HepG2 (cell line): ENCODE measurements around the gene BIRC7. TPM values are rescaled to one million over a fixed set of nuclear protein-coding genes. Genes with fewer than 3 reads are reported as not detected.

Source experiments
- ATAC-seq: fragments of 200-7000 bp; cut with Tn5 transposase; 3 replicates; pipeline ENCODE4 v1.9.1; 2020; ENCODE audit warnings: mild to moderate bottlenecking, moderate library complexity
- BruUV-seq: library from RNA; stranded (reverse); fragments of 400-500 nt; replicated peaks from 2 replicates; lab custom pipeline; 2021; lab: Mats Ljungman, UMichigan
- CTCF ChIA-PET: fragments of 300-600 bp; formaldehyde crosslinking; extraction: SDS; loops from one replicate; lab custom pipeline; 2021; ENCODE audit warnings: low total read pairs, inconsistent platforms, low intra/inter-chr PET ratio; lab: Yijun Ruan, JAX
- POLR2A ChIA-PET: fragments of 350-600 bp; sonication (Branson Sonifier 250); formaldehyde crosslinking; loops from one replicate; lab custom pipeline; 2020; ENCODE audit warnings: antibody characterized with exemption, inconsistent platforms; lab: Yijun Ruan, JAX
- DNase-seq: peaks from one replicate; pipeline ENCODE4 v3.0.0-alpha.2; 2015; ENCODE audit warnings: low spot score
- FAIRE-seq: peaks from 3 replicates; lab custom pipeline; 2011; peaks lifted over from hg19 to GRCh38; lab: Jason Lieb, UNC
- H2AFZ ChIP-seq: one replicate; pipeline ENCODE4 v1.6.1; 2011; ENCODE audit warnings: low read length, inconsistent platforms
- H3K27ac ChIP-seq: fragments of 300-600 bp; 3 replicates; pipeline ENCODE4 v1.8.0; 2011; ENCODE audit warnings: mixed run types, mild to moderate bottlenecking, mixed read lengths, low read length, inconsistent platforms; ENCODE audit not compliant: insufficient read depth; ENCODE audit errors: extremely low read length
- H3K27me3 ChIP-seq, 2 experiments: fragments of 200-600 bp in 1 of 2; 2 replicates in 1 of 2; 3 replicates in 1 of 2; pipeline versions ENCODE4 v1.6.0 to v1.8.0; 2011; ENCODE audit warnings: low read length in 2 of 2, mild to moderate bottlenecking in 2 of 2, moderate library complexity in 2 of 2, inconsistent platforms in 1 of 2; ENCODE audit not compliant: insufficient read depth in 2 of 2, control insufficient read depth in 1 of 2
- H3K36me3 ChIP-seq, 2 experiments: fragments of 200-600 bp in 1 of 2; replicated peaks in 1 of 2; 2 replicates in 1 of 2; 3 replicates in 1 of 2; pipeline versions ENCODE4 v1.5.1 to v1.8.0; 2011; ENCODE audit warnings: low read length in 2 of 2, inconsistent platforms in 1 of 2; ENCODE audit not compliant: insufficient read depth in 2 of 2, control insufficient read depth in 1 of 2
- H3K4me1 ChIP-seq: 2 replicates; pipeline ENCODE4 v1.5.1; 2012; ENCODE audit warnings: low read length, inconsistent platforms; ENCODE audit not compliant: insufficient read depth
- H3K4me2 ChIP-seq: 2 replicates; pipeline ENCODE4 v1.6.0; 2011; ENCODE audit warnings: low read depth, low read length, inconsistent platforms
- H3K4me3 ChIP-seq, 3 experiments: fragments of 200-600 bp in 1 of 3; sonication (generic), shearing (Covaris generic) in 1 of 3; replicated peaks in 1 of 3; 2 replicates each; pipeline ENCODE4 v1.5.1; 2011 to 2016; ENCODE audit warnings: low read length in 3 of 3, inconsistent platforms in 2 of 3, low read depth in 2 of 3, mild to moderate bottlenecking in 2 of 3, control low read depth in 1 of 3, mixed read lengths in 1 of 3; ENCODE audit not compliant: insufficient read depth in 1 of 3
- H3K79me2 ChIP-seq: one replicate; pipeline ENCODE4 v1.6.1; 2011; ENCODE audit warnings: low read length, inconsistent platforms; ENCODE audit not compliant: insufficient read depth
- H3K9ac ChIP-seq: 2 replicates; pipeline ENCODE4 v1.6.0; 2011; ENCODE audit warnings: mild to moderate bottlenecking, low read depth, low read length, inconsistent platforms; ENCODE audit not compliant: insufficient read depth
- H3K9me3 ChIP-seq: 2 replicates; pipeline ENCODE4 v1.5.1; 2012; ENCODE audit warnings: mild to moderate bottlenecking, low read length
- H4K20me1 ChIP-seq: 2 replicates; pipeline ENCODE4 v1.6.0; 2011; ENCODE audit warnings: inconsistent platforms, mild to moderate bottlenecking, low read length, moderate library complexity; ENCODE audit not compliant: insufficient read depth
- ASH2L ChIP-seq: fragments of 300-600, 200-600 bp; sonication (generic); IDR thresholded peaks from 2 replicates; pipeline ENCODE4 v1.7.0; 2017; ENCODE audit warnings: low read depth, mild to moderate bottlenecking, moderate library complexity, mixed read lengths, low read length; ENCODE audit not compliant: insufficient read length
- BHLHE40 ChIP-seq: IDR thresholded peaks from 2 replicates; pipeline ENCODE4 v1.6.1; 2011; ENCODE audit warnings: low read length, improper control_type of control experiment
- MTF2 ChIP-seq: sonication (generic); formaldehyde crosslinking; IDR thresholded peaks from 2 replicates; pipeline ENCODE4 v1.5.0; 2020; ENCODE audit warnings: missing genetic modification reagents, borderline replicate concordance
- WGBS: methylation state at CpG from one replicate; pipeline ENCODE4 v1.1.6; 2017; ENCODE audit warnings: low lambda C conversion rate; 5-methylcytosine and 5-hydroxymethylcytosine counted together
- in situ Hi-C: cut with HindIII; loops from 2 replicates; pipeline ENCODE4 v1.10.0; 2017; ENCODE audit warnings: low pct_unique_long_range_greater_than_20kb; ENCODE audit not compliant: extremely low pct_ligation_motif_present
- intact Hi-C: fragments of 100-400 bp; cut with micrococcal nuclease; formaldehyde crosslinking; loops from one replicate; pipeline ENCODE4 v1.10.0; 2022; ENCODE audit not compliant: unreplicated experiment
- polyA plus RNA-seq, 8 experiments: library from polyadenylated mRNA; depleted of rRNA in 3 of 8; stranded (reverse) in 7 of 8; unstranded in 1 of 8; fragments of >200 nt; fragmentation: Illumina TruSeq in 4 of 8; extraction: Trizol in 4 of 8; gene quantifications; 2 replicates each; pipeline versions ENCODE4 v1.2.1 to v1.2.3, GENCODE V29; 2011 to 2016; ENCODE audit warnings: low read depth in 4 of 8, missing spikeins in 1 of 8, mixed read lengths in 1 of 8; ENCODE audit not compliant: insufficient read depth in 1 of 8
- total RNA-seq, 5 experiments: library from RNA; depleted of rRNA; stranded (reverse); fragments of >200 nt; fragmentation: Illumina TruSeq; extraction: Trizol; gene quantifications; 2 replicates each; pipeline ENCODE4 v1.2.3, GENCODE V29; 2016; ENCODE audit warnings: low read depth in 1 of 5
- TF ChIP-seq, protein P1 (sequence below): sonication (generic); formaldehyde crosslinking; IDR thresholded peaks from 2 replicates; pipeline ENCODE4 v1.4.0; 2020; ENCODE audit warnings: missing genetic modification reagents, borderline replicate concordance
- TF ChIP-seq, protein P2 (sequence below): sonication (generic); formaldehyde crosslinking; IDR thresholded peaks from 2 replicates; pipeline ENCODE4 v1.8.0; 2022; ENCODE audit warnings: mild to moderate bottlenecking, missing genetic modification reagents, moderate library complexity
- TF ChIP-seq, protein P3 (sequence below): sonication (generic); formaldehyde crosslinking; IDR thresholded peaks from 2 replicates; pipeline ENCODE4 v1.5.0; 2020; ENCODE audit warnings: missing genetic modification reagents, mild to moderate bottlenecking, borderline replicate concordance
- TF ChIP-seq, protein P4 (sequence below): sonication (generic); formaldehyde crosslinking; IDR thresholded peaks from 2 replicates; pipeline ENCODE4 v1.4.0; 2020; ENCODE audit warnings: mild to moderate bottlenecking, low read depth, missing genetic modification reagents

BIRC7 gene
- total and polyA plus RNA-seq, 2 of the 13 experiments (the other 11 are each of a cell fraction or from before 2014, with no cell fraction given), result 0.27 to 5.1 TPM

DNA sequence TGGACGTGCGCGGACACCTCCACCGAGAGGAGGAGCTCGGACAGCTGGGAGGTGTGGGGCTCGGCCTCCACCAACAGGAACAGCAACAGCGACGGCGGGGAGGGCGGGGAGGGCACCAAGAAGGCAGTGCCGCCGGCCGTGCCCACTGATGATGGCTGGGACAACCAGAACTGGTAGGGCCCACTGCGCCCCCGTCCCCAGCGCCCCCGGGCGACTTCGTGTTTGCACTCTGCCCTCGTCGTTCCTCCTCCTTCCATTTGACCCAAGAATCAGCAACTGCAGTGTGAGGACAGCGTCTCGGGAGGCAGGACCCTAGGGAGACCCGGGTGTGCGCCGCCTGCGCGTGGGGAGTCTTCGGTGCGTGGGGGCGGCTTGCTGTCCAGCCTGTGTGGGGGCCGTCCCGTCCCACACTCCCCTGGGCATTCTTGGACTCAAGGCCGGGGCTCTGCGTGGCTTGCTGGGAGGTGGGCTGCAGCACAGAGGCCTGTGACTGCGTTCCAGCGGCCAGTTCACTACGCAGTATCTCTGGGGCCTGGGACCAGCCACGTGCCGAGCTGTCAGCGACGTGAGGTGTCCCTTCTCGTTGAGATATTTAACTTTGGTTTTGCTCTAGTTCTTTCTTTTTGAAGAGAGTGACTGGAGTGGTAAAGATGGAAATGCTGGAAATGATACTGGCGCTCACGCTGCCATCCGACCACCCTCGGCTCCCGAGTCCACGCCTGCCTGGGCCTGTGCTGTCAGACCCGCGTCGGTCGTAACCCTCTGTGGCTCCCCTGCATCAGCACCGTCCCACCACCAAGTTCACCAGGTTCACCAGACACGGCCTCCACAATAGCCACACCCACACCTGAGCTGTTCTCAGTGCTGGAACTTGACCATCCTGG is 52.2 kb downstream of the BIRC7 start (continued):
- TF ChIP-seq, protein P1, sequence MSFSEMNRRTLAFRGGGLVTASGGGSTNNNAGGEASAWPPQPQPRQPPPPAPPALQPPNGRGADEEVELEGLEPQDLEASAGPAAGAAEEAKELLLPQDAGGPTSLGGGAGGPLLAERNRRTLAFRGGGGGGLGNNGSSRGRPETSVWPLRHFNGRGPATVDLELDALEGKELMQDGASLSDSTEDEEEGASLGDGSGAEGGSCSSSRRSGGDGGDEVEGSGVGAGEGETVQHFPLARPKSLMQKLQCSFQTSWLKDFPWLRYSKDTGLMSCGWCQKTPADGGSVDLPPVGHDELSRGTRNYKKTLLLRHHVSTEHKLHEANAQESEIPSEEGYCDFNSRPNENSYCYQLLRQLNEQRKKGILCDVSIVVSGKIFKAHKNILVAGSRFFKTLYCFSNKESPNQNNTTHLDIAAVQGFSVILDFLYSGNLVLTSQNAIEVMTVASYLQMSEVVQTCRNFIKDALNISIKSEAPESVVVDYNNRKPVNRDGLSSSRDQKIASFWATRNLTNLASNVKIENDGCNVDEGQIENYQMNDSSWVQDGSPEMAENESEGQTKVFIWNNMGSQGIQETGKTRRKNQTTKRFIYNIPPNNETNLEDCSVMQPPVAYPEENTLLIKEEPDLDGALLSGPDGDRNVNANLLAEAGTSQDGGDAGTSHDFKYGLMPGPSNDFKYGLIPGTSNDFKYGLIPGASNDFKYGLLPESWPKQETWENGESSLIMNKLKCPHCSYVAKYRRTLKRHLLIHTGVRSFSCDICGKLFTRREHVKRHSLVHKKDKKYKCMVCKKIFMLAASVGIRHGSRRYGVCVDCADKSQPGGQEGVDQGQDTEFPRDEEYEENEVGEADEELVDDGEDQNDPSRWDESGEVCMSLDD (CRISPR knock-in tag), result no peak
- TF ChIP-seq, protein P2, sequence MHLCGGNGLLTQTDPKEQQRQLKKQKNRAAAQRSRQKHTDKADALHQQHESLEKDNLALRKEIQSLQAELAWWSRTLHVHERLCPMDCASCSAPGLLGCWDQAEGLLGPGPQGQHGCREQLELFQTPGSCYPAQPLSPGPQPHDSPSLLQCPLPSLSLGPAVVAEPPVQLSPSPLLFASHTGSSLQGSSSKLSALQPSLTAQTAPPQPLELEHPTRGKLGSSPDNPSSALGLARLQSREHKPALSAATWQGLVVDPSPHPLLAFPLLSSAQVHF (CRISPR knock-in tag), result 0 out of 2 replicates have a peak, but pooled peaks have one; percentile 10

DNA sequence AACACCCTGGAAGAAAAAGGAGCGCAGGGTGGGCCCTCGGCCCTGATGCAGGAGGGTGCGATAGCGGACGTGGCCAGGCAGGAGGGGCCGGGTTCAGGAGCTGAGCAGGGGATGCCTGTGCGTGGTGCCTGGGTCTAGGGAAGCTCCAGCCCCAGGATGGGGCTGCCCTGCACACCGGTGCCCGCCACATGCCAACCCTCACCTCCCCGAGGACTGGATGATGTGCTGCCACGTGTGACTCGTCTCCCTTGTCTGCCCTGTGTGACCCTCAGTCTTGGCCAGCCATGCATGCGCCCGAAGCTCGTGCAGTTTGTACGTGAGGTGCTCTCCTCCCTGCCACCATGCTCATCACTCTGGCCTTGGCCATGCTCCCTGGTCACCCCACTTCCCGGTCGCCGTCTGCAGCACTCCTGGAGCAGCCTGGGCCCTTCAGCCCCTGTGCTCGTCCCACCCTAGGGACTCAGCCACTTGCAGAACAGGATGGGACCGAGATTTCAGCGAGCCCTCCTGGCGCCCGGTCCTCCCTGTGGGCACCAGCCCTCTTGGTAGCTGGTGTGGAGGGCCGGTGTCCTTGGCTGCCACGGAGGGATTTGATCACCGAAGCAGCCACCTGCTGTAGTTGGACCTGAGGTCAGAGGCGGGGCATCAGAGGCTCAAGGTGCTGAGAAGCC is 53.0 kb downstream of the BIRC7 start:
- peaks cover under 1 to 19% of the 10 kb centered on the region in 2 experiments; a peak in 3 of 5 replicates for H3K27me3 ChIP-seq
- FAIRE-seq, result no peak
- in situ Hi-C loops, result no loop called here
- H3K79me2 ChIP-seq, result no peaks in the 10 kb centered on the region
- no peak overlapping the region for H3K4me2 ChIP-seq
- no peak overlapping the region for H2AFZ ChIP-seq
- TSS peak; percentile 33 for BruUV-seq
- peaks cover 15% of the 10 kb centered on the region for H3K4me1 ChIP-seq
- no peak overlapping the region for H3K9ac ChIP-seq
- no peak overlapping the region for H3K4me3 ChIP-seq
- ChIA-PET CTCF (no interaction called here), POLR2A (no interaction called here)
- H4K20me1 ChIP-seq, result peaks cover 9% of the 10 kb centered on the region; the same call in 1 of the 2 replicates
- no peak overlapping the region for H3K27ac ChIP-seq
- DNase-seq, result no peak
- no peaks in the 10 kb centered on the region for H3K9me3 ChIP-seq
- intact Hi-C loops, result no loop called here
- WGBS, result 93% methylated on average over 28 of the region's 28 CpGs
- peaks cover 29 to 33% of the 10 kb centered on the region in 2 experiments for H3K36me3 ChIP-seq
- no peak for ATAC-seq
- TF ChIP-seq, protein P3, sequence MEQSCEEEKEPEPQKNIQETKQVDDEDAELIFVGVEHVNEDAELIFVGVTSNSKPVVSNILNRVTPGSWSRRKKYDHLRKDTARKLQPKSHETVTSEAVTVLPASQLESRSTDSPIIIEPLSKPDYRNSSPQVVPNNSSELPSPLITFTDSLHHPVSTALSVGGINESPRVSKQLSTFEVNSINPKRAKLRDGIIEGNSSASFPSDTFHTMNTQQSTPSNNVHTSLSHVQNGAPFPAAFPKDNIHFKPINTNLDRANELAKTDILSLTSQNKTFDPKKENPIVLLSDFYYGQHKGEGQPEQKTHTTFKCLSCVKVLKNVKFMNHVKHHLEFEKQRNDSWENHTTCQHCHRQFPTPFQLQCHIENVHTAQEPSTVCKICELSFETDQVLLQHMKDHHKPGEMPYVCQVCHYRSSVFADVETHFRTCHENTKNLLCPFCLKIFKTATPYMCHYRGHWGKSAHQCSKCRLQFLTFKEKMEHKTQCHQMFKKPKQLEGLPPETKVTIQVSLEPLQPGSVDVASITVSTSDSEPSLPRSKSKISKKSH (CRISPR knock-in tag), result no peak
- TF ChIP-seq, protein P4, sequence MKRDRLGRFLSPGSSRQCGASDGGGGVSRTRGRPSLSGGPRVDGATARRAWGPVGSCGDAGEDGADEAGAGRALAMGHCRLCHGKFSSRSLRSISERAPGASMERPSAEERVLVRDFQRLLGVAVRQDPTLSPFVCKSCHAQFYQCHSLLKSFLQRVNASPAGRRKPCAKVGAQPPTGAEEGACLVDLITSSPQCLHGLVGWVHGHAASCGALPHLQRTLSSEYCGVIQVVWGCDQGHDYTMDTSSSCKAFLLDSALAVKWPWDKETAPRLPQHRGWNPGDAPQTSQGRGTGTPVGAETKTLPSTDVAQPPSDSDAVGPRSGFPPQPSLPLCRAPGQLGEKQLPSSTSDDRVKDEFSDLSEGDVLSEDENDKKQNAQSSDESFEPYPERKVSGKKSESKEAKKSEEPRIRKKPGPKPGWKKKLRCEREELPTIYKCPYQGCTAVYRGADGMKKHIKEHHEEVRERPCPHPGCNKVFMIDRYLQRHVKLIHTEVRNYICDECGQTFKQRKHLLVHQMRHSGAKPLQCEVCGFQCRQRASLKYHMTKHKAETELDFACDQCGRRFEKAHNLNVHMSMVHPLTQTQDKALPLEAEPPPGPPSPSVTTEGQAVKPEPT (CRISPR knock-in tag), result no peak
- TF ChIP-seq ASH2L, result no peak
- TF ChIP-seq, protein P2 (CRISPR knock-in tag), result 0 out of 2 replicates have a peak, but pooled peaks have one; percentile 28
- TF ChIP-seq BHLHE40, result no peak
- TF ChIP-seq MTF2 (CRISPR knock-in tag), result no peak
